Memory B cell (primary cell): ENCODE data around the gene GRK5.
A peak's percentile ranks its signal among the peaks of the same experiment; 100 is the strongest.
"Not testable (repeated sequence)": the region's sequence is repeated elsewhere in the genome, so short reads cannot be mapped to it uniquely, and the experiment has no call there.

Source experiments
- ATAC-seq: fragments of 150-1000 bp; cut with Tn5 transposase; 2 replicates; pipeline ENCODE4 v1.10.0; 2021; ENCODE audit warnings: low read depth, mild to moderate bottlenecking, moderate library complexity
- DNase-seq, 2 donors: peaks; one replicate each; pipeline ENCODE4 v3.0.0; 2022; ENCODE audit warnings: low spot score in 2 of 2
- H3K27ac Mint-ChIP-seq: one replicate; pipeline ENCODE4 v1.8.0; 2022; ENCODE audit warnings: mild to moderate bottlenecking, moderate library complexity, mixed read lengths
- H3K27me3 Mint-ChIP-seq: one replicate; pipeline ENCODE4 v1.8.0; 2022; ENCODE audit warnings: mixed read lengths
- H3K36me3 Mint-ChIP-seq: one replicate; pipeline ENCODE4 v1.8.0; 2022; ENCODE audit warnings: mild to moderate bottlenecking, mixed read lengths
- H3K4me1 Mint-ChIP-seq: one replicate; pipeline ENCODE4 v1.8.0; 2022; ENCODE audit warnings: mixed read lengths
- H3K4me3 Mint-ChIP-seq: one replicate; pipeline ENCODE4 v1.8.0; 2022; ENCODE audit warnings: mild to moderate bottlenecking, moderate library complexity, mixed read lengths
- H3K9me3 Mint-ChIP-seq: one replicate; pipeline ENCODE4 v1.8.0; 2022; ENCODE audit warnings: mixed read lengths

The GRK5 gene

DNA sequence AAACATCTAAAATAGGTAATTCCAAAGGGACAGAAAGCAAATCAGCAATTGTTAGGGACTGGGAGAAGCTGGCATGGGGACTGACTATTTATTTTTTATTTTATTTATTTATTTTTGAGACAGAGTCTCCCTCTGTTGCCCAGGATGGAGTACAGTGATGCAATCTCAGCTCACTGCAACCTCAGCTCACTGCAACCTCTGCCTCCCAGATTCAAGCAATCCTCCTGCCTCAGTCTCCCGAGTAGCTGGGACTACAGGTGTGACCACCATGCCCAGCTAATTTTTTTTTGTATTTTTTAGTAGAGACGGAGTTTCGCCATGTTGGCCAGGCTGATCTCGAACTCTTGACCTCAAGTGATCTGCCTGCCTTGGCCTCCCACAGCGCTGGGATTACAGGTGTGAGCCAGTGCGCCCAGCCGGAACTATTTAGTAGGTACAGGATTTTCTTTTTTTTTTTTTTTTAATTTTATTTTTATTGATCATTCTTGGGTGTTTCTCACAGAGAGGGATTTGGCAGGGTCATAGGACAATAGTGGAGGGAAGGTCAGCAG lies 26.4 kb upstream of the GRK5 start:
- not testable (repeated sequence) for H3K27me3 Mint-ChIP-seq, H3K36me3 Mint-ChIP-seq, H3K4me3 Mint-ChIP-seq, H3K9me3 Mint-ChIP-seq, ATAC-seq, DNase-seq, H3K27ac Mint-ChIP-seq
- peaks cover 12% of the 10 kb centered on the region for H3K4me1 Mint-ChIP-seq

DNA sequence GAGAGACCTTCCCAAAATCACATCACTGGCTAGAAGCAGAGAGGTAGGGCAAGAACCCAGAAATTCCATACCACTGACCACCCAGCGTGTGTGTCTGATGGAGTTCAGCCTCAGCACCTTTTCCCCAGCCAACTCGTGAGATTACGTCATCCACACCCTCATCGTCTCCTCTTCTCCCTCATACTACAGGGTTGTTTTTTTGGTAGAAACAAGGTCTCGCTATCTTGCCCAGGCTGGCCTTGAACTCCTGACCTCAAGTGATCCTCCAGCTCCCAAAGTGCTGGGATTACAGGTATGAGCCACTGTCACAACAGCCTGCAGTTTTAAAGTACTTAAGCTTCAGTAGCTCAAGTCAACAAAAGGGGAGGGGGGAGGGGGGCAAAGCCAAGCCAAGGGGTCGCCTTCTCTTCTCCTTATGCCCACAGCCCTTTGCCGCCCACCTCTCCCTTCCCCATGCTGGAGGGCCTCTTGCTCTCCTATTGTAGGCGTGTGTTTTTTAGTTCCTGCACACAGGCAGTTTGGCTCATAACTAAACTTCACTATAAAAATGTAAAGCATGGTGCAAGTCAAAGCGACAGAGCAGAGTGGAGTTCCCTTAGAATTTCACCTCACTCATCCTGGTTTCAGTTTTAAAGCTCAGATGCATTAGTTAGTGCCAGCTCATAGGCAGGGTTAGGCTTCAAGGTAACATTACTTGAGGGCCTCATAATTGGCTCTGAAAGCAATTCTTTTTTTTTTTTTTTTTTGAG lies 23.5 kb upstream of the GRK5 start:
- no peak for DNase-seq
- H3K36me3 Mint-ChIP-seq = no peaks in the 10 kb centered on the region
- no peak overlapping the region for H3K4me3 Mint-ChIP-seq
- H3K27me3 Mint-ChIP-seq = no peaks in the 10 kb centered on the region
- H3K27ac Mint-ChIP-seq = no peak overlapping the region
- ATAC-seq = no peak
- peaks cover 5% of the 10 kb centered on the region for H3K4me1 Mint-ChIP-seq
- H3K9me3 Mint-ChIP-seq = no peaks in the 10 kb centered on the region

DNA sequence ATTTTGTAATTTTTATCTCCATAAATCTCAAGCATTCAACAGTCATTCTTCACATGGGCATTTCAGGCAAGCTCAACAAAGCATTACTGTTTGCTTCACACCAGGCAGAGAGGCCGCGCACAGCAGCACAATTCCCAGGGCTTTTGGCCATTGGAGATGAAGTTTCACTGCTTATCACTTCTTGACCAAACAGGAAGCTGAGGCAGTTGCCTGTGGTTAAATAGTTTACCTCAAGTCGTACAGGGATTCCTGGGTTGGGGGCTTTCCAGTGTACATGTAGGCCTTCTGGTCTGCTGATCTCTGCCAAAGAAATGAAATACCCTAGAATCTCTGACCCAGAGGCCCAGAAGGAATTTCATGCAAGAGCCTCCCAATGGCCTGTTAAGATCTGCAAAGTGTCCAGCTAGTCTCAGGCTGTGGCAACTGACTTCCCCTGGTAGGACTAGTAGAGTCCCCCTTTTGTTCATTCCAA lies 17.5 kb upstream of the GRK5 start:
- no peak for DNase-seq
- ATAC-seq = peak; percentile 50
- Mint-ChIP-seq H3K27ac (no peak overlapping the region), H3K4me1 (peaks cover 10% of the 10 kb centered on the region), H3K36me3 (no peaks in the 10 kb centered on the region), H3K9me3 (no peaks in the 10 kb centered on the region), H3K27me3 (no peaks in the 10 kb centered on the region), H3K4me3 (no peak overlapping the region)

DNA sequence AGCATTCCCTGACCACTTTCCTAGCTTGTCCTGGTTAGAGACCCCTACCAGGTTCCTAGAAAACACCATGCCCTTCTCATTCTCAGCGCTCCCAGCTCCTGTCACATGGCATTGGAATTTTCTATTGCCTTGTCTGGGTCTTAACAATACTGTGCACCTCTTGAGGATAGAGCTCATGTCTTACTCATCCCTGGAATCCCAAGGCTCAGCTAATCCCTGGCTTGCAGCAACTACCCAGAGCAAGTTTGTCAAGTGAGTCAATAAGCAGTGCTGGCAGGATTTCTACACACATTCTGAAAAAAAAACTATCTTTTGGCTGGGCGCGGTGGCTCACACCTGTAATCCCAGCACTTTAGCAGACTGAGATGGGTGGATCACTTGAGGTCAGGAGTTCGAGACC lies 17.0 kb upstream of the GRK5 start:
- H3K27ac Mint-ChIP-seq = no peak overlapping the region
- H3K4me1 Mint-ChIP-seq = peaks cover 10% of the 10 kb centered on the region
- ATAC-seq (no peak), DNase-seq (no peak)
- no peaks in the 10 kb centered on the region for H3K27me3 Mint-ChIP-seq
- no peak overlapping the region for H3K4me3 Mint-ChIP-seq
- H3K9me3 Mint-ChIP-seq = no peaks in the 10 kb centered on the region
- no peaks in the 10 kb centered on the region for H3K36me3 Mint-ChIP-seq

DNA sequence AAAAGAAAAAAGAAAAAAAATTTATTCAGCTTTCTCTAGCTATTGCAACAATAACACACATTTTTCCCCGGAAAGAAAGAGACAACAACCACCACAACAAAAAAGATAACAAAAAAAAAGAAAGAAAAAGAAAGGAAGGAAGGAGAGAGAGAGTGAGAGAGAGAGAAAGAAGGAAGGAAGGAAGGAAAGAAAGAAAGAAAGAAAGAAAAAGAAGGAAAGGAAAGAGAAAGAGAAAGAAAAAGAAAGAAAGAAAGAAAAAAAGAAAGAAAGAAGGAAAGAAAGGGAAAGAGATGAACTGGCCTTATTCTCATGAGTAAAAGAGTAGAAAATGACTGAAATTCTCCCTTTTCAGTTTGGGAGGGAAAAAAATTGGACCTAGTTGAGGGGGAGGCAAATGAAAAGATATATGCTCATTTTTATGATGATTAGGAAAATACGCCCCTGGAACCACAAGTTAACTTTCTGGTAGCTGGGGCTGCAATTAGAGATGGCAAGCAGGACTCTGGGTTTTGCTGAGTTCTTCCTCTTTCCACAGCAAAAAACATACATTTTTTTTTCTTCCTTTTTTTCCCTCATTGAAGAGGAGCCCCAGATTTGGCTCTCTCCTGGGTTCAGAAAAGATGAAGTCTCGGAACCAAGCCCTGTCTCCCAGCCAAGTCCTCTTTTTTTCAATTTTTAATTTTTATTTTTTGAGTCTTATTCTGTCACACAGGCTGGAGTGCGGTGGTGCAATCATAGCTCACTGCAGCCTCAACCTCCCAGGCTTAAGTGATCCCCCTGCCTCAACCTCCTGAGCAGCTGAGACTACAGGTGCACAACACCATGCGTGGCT lies 16.2 kb upstream of the GRK5 start:
- H3K4me1 Mint-ChIP-seq = peaks cover 10% of the 10 kb centered on the region
- DNase-seq = no peak
- no peaks in the 10 kb centered on the region for H3K27me3 Mint-ChIP-seq
- H3K9me3 Mint-ChIP-seq = no peaks in the 10 kb centered on the region
- no peaks in the 10 kb centered on the region for H3K36me3 Mint-ChIP-seq
- no peak overlapping the region for H3K4me3 Mint-ChIP-seq
- no peak overlapping the region for H3K27ac Mint-ChIP-seq
- no peak for ATAC-seq

DNA sequence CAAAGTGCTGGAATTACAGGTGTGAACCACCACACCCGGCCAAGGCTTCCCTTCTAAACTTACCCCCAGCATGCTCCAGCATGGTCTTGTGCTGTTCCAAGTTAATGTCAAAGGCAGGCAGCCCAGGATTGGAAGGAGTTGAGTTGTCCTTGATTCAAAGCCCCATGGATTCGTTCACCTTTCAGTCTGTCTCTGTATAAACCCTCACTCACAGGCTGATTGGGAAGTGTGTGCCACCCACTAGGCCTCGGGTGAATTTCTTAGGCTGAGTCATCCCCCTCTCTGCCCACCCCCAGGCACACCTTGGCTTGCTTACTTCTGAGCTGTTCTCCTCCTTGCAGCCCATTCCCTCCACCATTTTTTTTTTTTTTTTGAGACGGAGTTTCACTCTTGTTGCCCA lies 15.5 kb upstream of the GRK5 start:
- H3K36me3 Mint-ChIP-seq = no peaks in the 10 kb centered on the region
- DNase-seq (no peak), ATAC-seq (no peak)
- peaks cover 10% of the 10 kb centered on the region for H3K4me1 Mint-ChIP-seq
- no peak overlapping the region for H3K27ac Mint-ChIP-seq
- H3K9me3 Mint-ChIP-seq = no peaks in the 10 kb centered on the region
- no peak overlapping the region for H3K4me3 Mint-ChIP-seq
- H3K27me3 Mint-ChIP-seq = no peaks in the 10 kb centered on the region

DNA sequence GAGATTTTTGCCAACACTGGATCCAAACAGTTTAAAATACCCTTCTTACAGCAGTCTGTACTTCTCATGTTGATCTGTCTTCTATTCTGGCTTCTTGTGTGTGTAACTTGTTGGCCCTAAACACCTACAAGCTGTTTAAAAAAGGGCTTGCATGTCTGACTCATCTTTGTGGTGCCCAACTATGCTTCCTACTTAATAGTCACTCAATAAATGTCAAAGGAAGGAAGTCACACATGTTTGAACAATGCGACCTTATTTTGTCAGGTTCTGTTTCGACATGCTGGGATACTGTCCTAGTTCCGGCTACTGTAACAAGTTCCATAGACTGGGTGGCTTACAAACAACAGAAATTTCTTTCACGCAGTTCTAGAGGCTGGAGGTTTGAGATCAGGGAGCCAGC lies 9.4 kb upstream of the GRK5 start:
- Mint-ChIP-seq H3K36me3 (no peaks in the 10 kb centered on the region), H3K9me3 (no peaks in the 10 kb centered on the region), H3K27me3 (peaks cover 1% of the 10 kb centered on the region), H3K27ac (no peak overlapping the region), H3K4me3 (no peak overlapping the region), H3K4me1 (peaks cover 5% of the 10 kb centered on the region)
- no peak for DNase-seq
- no peak for ATAC-seq

DNA sequence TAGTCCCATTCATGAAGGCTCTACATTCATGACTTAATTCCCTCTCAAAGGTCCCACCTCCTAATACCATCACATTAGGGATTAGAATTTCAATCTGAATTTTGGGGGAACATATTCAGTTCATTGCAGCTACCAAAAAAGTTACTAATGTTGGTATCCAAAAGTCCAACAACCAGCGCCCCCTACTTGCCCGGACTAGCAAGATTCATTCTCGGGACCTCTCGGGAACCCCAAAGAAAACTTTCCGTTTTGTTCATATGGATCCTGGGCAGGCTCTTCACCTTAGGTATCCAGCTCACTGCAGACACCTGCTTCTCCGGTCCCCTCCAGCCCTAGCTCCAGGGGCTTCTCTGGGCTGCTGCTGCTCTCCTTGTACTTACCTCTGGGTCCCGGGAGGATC lies 8.9 kb upstream of the GRK5 start:
- Mint-ChIP-seq H3K27me3 (peaks cover 1% of the 10 kb centered on the region), H3K4me3 (no peak overlapping the region), H3K27ac (no peak overlapping the region), H3K36me3 (no peaks in the 10 kb centered on the region), H3K4me1 (peaks cover 5% of the 10 kb centered on the region), H3K9me3 (no peaks in the 10 kb centered on the region)
- DNase-seq (no peak), ATAC-seq (peak; percentile 29)

DNA sequence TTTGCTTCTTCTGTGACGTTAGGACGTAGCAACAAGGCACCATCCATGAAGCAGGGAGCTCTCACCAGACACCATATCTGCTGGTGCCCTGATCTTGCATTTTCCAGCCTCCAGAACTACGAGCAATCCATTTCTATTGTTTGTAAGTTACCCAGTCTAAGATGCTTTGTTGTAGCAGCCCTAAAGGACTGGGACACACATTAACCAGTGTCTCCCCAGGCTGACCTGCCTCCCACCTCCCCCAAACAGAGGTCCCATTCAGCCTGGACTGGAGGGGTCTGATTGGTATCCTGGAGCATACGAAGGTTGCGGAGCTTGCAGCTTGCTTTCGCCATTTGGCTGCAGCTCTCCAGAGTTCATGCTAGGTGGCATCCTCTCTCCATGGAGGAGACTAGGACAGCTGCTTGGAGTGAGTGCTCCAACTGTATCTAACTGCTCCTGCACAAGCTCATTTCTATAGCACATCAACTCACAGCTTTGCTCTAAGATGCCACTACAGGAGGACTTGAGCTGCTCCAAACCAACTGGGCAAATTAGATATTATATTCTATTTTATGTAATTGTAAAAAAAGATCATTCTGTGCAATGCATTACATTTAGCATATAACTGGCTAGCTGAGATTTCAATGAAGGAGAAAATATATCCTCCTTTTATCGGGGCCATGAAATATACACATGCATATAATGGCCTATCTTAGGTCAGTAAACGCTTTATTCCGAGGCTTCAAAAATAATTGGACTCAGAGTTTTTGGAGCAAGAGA lies 8.0 kb upstream of the GRK5 start:
- Mint-ChIP-seq H3K27me3 (peaks cover 1% of the 10 kb centered on the region), H3K4me3 (no peak overlapping the region), H3K36me3 (no peaks in the 10 kb centered on the region), H3K9me3 (no peaks in the 10 kb centered on the region), H3K27ac (no peak overlapping the region), H3K4me1 (peaks cover 5% of the 10 kb centered on the region)
- DNase-seq (peak; percentile 25 to 40), ATAC-seq (peak; percentile 87)

DNA sequence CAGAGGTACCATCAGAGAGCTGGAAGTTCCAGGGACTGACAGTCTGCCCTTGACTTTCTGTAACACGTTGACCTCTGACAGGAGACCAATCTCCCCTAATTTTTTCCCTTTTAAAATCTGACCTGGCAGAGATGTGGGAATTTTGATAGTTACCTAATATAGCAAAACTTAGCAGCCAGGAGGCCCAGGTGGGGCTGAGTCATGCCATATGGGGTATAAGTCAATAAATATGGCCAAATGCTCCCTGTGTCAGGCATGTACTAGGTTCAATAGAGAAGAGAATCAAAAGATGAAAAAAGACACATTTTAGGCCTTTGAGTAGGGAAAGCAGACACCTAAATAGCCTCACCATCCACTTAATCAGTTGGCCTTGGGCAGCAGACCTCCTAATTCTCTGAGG lies 6.1 kb upstream of the GRK5 start:
- no peaks in the 10 kb centered on the region for H3K36me3 Mint-ChIP-seq
- DNase-seq (no peak), ATAC-seq (no peak)
- H3K27ac Mint-ChIP-seq = no peak overlapping the region
- H3K27me3 Mint-ChIP-seq = peaks cover 1% of the 10 kb centered on the region
- H3K4me1 Mint-ChIP-seq = peaks cover 7% of the 10 kb centered on the region
- no peak overlapping the region for H3K4me3 Mint-ChIP-seq
- no peaks in the 10 kb centered on the region for H3K9me3 Mint-ChIP-seq

DNA sequence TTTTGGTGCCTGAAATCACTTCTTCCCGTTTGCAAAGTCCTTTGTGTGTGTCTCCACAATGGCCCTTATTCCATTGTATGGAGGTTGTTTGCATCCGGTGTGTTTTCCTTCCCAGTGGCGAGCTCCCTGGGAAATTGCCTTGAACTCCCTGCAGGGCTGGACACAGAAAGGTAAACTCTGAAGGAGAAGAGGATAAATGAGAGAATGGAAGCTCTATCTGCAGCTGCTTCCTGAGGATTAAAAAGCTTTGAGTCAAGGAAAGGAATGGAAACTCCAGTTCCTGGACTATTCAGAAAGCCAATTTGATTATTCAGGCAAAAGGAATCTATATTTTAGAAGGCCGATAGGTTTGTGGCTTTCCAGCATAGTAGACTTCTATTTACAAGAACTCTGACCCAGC lies 4.4 kb upstream of the GRK5 start:
- no peaks in the 10 kb centered on the region for H3K36me3 Mint-ChIP-seq
- H3K27me3 Mint-ChIP-seq = peaks cover 1% of the 10 kb centered on the region
- ATAC-seq = no peak
- no peaks in the 10 kb centered on the region for H3K9me3 Mint-ChIP-seq
- no peak overlapping the region for H3K27ac Mint-ChIP-seq
- peaks cover 15% of the 10 kb centered on the region for H3K4me1 Mint-ChIP-seq
- no peak overlapping the region for H3K4me3 Mint-ChIP-seq
- no peak for DNase-seq

DNA sequence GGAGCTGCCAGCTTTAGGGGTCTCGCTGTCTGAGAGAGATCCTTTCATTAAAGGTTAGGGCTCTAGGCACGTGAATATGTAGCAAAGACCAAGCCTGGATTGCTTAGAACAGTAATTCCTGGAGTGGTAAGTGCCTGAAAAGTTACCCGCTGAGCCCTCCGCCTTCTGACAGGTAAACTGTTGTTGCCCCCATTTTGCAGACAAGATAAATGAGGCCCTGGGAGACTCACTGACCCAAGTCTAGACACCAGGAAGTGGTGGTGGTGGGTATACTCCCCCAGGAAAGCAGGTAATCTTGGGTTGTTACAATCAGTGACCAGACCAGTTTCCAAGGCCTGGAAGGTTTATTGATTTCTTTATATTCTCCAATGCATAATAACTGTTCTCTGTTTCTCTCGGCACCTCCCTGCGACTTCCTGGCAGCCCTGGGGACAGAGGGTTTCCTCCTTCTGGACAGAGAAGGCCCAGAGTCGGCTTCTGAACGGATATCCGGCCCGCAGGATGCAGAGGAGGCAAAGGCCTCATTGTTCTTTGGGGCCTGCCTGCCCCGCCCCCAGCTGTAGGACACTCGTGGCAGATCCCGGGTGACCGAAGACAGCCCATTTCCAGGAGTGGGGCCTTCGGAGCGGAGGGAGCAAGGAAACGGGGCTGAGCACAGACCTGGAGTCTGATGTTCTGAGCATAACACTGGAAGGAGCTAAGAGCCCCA lies 1.3 kb upstream of the GRK5 start:
- H3K9me3 Mint-ChIP-seq = no peaks in the 10 kb centered on the region
- no peaks in the 10 kb centered on the region for H3K36me3 Mint-ChIP-seq
- H3K4me1 Mint-ChIP-seq = peaks cover 19% of the 10 kb centered on the region
- peak overlapping the region; percentile 92 for H3K4me3 Mint-ChIP-seq
- H3K27ac Mint-ChIP-seq = peak overlapping the region; percentile 84
- no peak for ATAC-seq
- no peak for DNase-seq
- H3K27me3 Mint-ChIP-seq = no peaks in the 10 kb centered on the region

DNA sequence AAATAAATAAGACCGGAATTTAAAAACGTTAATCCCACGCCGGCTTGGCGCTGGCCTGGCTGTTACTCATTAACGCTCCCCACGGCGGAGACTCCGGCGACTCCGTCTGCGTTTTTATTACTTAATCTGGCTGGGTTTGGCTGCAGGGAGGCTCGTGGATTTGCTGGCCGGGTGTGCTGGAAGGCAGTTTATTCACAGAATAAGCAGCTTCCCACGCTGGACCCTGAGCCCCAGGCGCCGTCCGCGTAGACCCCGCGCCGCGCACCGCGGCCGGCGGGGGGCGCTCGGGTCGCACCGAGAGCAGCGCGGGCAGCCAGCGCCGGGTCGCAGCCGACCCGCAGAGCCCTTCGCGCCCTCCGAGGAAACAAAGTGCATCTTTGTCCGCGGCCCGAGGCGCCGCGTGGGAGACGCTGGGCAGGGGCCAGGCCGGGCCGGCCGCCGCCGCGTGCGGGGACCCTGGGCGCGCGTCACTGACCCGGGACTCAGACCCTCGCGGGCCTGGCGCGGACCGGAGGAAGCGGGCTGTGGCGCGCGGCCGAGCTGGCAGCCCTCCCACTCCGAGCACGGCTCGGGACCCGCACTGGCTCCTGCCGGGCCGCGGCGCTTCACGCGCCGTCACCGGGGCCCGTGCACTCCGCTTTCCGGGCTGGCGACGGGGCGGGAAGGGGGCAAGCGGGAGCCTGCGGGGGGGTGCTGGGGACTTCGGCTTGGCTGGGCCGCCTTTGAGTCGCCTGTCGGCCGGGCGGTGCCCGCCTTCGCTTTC lies 587 bp upstream of the GRK5 start:
- peak; percentile 58 for ATAC-seq
- H3K9me3 Mint-ChIP-seq = no peaks in the 10 kb centered on the region
- H3K4me3 Mint-ChIP-seq = peak overlapping the region; percentile 98
- H3K27ac Mint-ChIP-seq = peak overlapping the region; percentile 96
- peaks cover 19% of the 10 kb centered on the region for H3K4me1 Mint-ChIP-seq
- H3K27me3 Mint-ChIP-seq = no peaks in the 10 kb centered on the region
- no peaks in the 10 kb centered on the region for H3K36me3 Mint-ChIP-seq
- DNase-seq = peak; percentile 82 to 94
